ENCODE data around the gene SEC24D.

- TF ChIP-seq CTCF (IDR thresholded peaks at IDR 0.05; ENCODE audit: insufficient read depth, low read length, poor library complexity, severe bottlenecking) (no peak), EZH2phosphoT487 (conservative IDR thresholded peaks at IDR 0.05; ENCODE audit: low read length) (no peak)
These were observed 95.1 kb downstream of the SEC24D start for GRCh38 chr4:118740869-118741268.

All from SU-DHL-6 (cell line).